Common myeloid progenitor, CD34-positive (primary cell): Measurements from ENCODE around the gene HOXA4.

Source experiments
- CTCF ChIA-PET: fragments of 350-600 bp; sonication (Branson Sonifier 250); formaldehyde crosslinking; loops from one replicate; lab custom pipeline; 2021; ENCODE audit warnings: antibody characterized with exemption; lab: Charles Lee
- POLR2A ChIA-PET: fragments of 350-600 bp; sonication (Branson Sonifier 250); formaldehyde crosslinking; loops from one replicate; lab custom pipeline; 2021; ENCODE audit warnings: antibody characterized with exemption; lab: Charles Lee
- DNase-seq, 3 donors: peaks; one replicate each; pipeline versions ENCODE4 v3.0.0 to v3.0.0-alpha.2; 2013
- H3K27ac ChIP-seq, 2 experiments: 1 replicate in 1 of 2; 2 replicates in 1 of 2; pipeline ENCODE4 v1.7.0; 2013; ENCODE audit warnings: inconsistent platforms in 2 of 2, low read length in 2 of 2, mild to moderate bottlenecking in 2 of 2, low read depth in 1 of 2, moderate library complexity in 1 of 2; ENCODE audit not compliant: severe bottlenecking in 2 of 2, insufficient read depth in 1 of 2, poor library complexity in 1 of 2
- H3K27me3 ChIP-seq, 5 experiments: replicated peaks in 2 of 5; 1 replicate in 3 of 5; 2 replicates in 2 of 5; pipeline versions ENCODE4 v1.6.1 to v1.7.0; 2013; ENCODE audit warnings: low read length in 4 of 5, mild to moderate bottlenecking in 2 of 5, moderate library complexity in 2 of 5, inconsistent platforms in 1 of 5; ENCODE audit not compliant: insufficient read depth in 5 of 5, control insufficient read depth in 4 of 5
- H3K36me3 ChIP-seq, 4 experiments: 1 replicate in 2 of 4; 2 replicates in 2 of 4; pipeline versions ENCODE4 v1.6.1 to v1.7.0; 2013; ENCODE audit warnings: low read length in 3 of 4, control low read depth in 1 of 4, mild to moderate bottlenecking in 1 of 4; ENCODE audit not compliant: control insufficient read depth in 4 of 4, insufficient read depth in 4 of 4
- H3K4me1 ChIP-seq, 4 experiments: 1 replicate in 3 of 4; 2 replicates in 1 of 4; pipeline versions ENCODE4 v1.6.1 to v1.7.1; 2013; ENCODE audit warnings: low read length in 3 of 4, mild to moderate bottlenecking in 3 of 4, control low read depth in 1 of 4, inconsistent platforms in 1 of 4, moderate library complexity in 1 of 4; ENCODE audit not compliant: control insufficient read depth in 4 of 4, insufficient read depth in 4 of 4; ENCODE audit errors: control extremely low read depth in 1 of 4
- H3K4me3 ChIP-seq, 7 experiments: 1 replicate in 4 of 7; 2 replicates in 3 of 7; pipeline versions ENCODE4 v1.5.1 to v1.7.0; 2013; ENCODE audit warnings: mild to moderate bottlenecking in 7 of 7, low read length in 6 of 7, moderate library complexity in 6 of 7, inconsistent platforms in 2 of 7, low read depth in 2 of 7, control low read depth in 1 of 7; ENCODE audit not compliant: insufficient read depth in 4 of 7, control insufficient read depth in 1 of 7; ENCODE audit errors: extremely low read depth in 1 of 7
- H3K9me3 ChIP-seq, 5 experiments: 1 replicate in 4 of 5; 2 replicates in 1 of 5; pipeline versions ENCODE4 v1.6.1 to v1.7.1; 2013; ENCODE audit warnings: low read length in 4 of 5, mild to moderate bottlenecking in 2 of 5, inconsistent platforms in 1 of 5, low read depth in 1 of 5, moderate library complexity in 1 of 5; ENCODE audit not compliant: control insufficient read depth in 4 of 5, insufficient read depth in 2 of 5; ENCODE audit errors: control extremely low read depth in 1 of 5
- WGBS: methylation state at CpG from one replicate; pipeline ENCODE4 v1.1.5; 2013; ENCODE audit not compliant: insufficient coverage; 5-methylcytosine and 5-hydroxymethylcytosine counted together

The HOXA4 gene

GRCh38 chr7:27091941-27092818, 38.4 kb downstream of the HOXA4 start:
- DNase-seq: no peak
- Histone ChIP-seq H3K27me3 (peaks cover 39 to 98% (median 60%) of the 10 kb centered on the region in 5 experiments), H3K4me3 (no peak overlapping the region), H3K9me3 (peaks cover 0 to 2% (median 0%) of the 10 kb centered on the region in 5 experiments), H3K4me1 (peaks cover 0 to 43% (median 28%) of the 10 kb centered on the region in 4 experiments), H3K36me3 (no peaks in the 10 kb centered on the region), H3K27ac (no peak overlapping the region)
- POLR2A ChIA-PET: interaction anchor here (0.6 kb wide), 1 partner anchor 18 kb away, joined by 5 read pairs; no protein-coding TSS in a partner anchor
- CTCF ChIA-PET: interaction anchor here (0.6 to 1.8 kb wide), 2 partner anchors 11 to 414 kb away, joined by 3 to 5 read pairs; no protein-coding TSS in a partner anchor
- 14% methylated on average over 8 of the region's 9 CpGs for WGBS

GRCh38 chr7:27091105-27091504, 39.5 kb downstream of the HOXA4 start:
- Histone ChIP-seq H3K27ac (no peak overlapping the region), H3K9me3 (peaks cover 0 to 2% (median 0%) of the 10 kb centered on the region in 5 experiments), H3K4me1 (peaks cover 0 to 33% (median 17%) of the 10 kb centered on the region in 4 experiments), H3K36me3 (no peaks in the 10 kb centered on the region), H3K27me3 (peaks cover 39 to 97% (median 58%) of the 10 kb centered on the region in 5 experiments), H3K4me3 (no peak overlapping the region)
- no peak for DNase-seq
- ChIA-PET CTCF (interaction anchor here (1.4 kb wide), 1 partner anchor 9 kb away, joined by 3 read pairs; no protein-coding TSS in a partner anchor), POLR2A (no interaction called here)
- 38% methylated on average over 2 of the region's 3 CpGs for WGBS

GRCh38 chr7:27088002-27088922, 42.3 kb downstream of the HOXA4 start:
- H3K36me3 ChIP-seq: no peaks in the 10 kb centered on the region
- H3K4me3 ChIP-seq: peak overlapping the region in 4 of 7 experiments; percentile 3 to 50 (median 34)
- CTCF ChIA-PET: no interaction called here
- 4% methylated on average over 58 of the region's 68 CpGs for WGBS
- H3K27ac ChIP-seq: no peak overlapping the region
- peaks cover 27 to 78% (median 48%) of the 10 kb centered on the region in 5 experiments for H3K27me3 ChIP-seq
- peaks cover 0 to 2% (median 0%) of the 10 kb centered on the region in 5 experiments for H3K9me3 ChIP-seq
- H3K4me1 ChIP-seq: peaks cover 0 to 20% (median 9%) of the 10 kb centered on the region in 4 experiments
- DNase-seq: no peak
- POLR2A ChIA-PET: no interaction called here

- POLR2A ChIA-PET: interaction anchor here (0.6 kb wide), 1 partner anchor 294 kb away, joined by 5 read pairs; no protein-coding TSS in a partner anchor
- Histone ChIP-seq H3K36me3 (no peaks in the 10 kb centered on the region), H3K27ac (no peak overlapping the region), H3K4me3 (no peak overlapping the region), H3K9me3 (peaks cover 0 to 1% (median 0%) of the 10 kb centered on the region in 5 experiments), H3K27me3 (peaks cover 4 to 32% (median 10%) of the 10 kb centered on the region in 5 experiments), H3K4me1 (peaks cover 0 to 9% (median 9%) of the 10 kb centered on the region in 4 experiments)
- CTCF ChIA-PET: interaction anchor here (0.6 to 2.6 kb wide), 2 partner anchors 10 to 154 kb away, joined by 3 to 6 read pairs; no protein-coding TSS in a partner anchor
- DNase-seq: no peak
- WGBS: 100% methylated on average over 1 of the region's 2 CpGs
Observed at GRCh38 chr7:27083646-27084045, 46.9 kb downstream of the HOXA4 start.

GRCh38 chr7:27082171-27082570, 48.4 kb downstream of the HOXA4 start:
- POLR2A ChIA-PET: no interaction called here
- Histone ChIP-seq H3K27me3 (peaks cover 0 to 18% (median 7%) of the 10 kb centered on the region in 5 experiments), H3K36me3 (no peaks in the 10 kb centered on the region), H3K4me3 (no peak overlapping the region), H3K27ac (no peak overlapping the region), H3K9me3 (no peaks in the 10 kb centered on the region), H3K4me1 (no peaks in the 10 kb centered on the region)
- no peak for DNase-seq
- CTCF ChIA-PET: interaction anchor here (1.2 to 2.6 kb wide), 3 partner anchors 8 to 11 kb away, joined by 3 to 6 read pairs (median 5); no protein-coding TSS in a partner anchor
- WGBS: 100% methylated on average over 1 of the region's 1 CpG

GRCh38 chr7:27080844-27081436, 49.6 kb downstream of the HOXA4 start:
- H3K4me1 ChIP-seq: no peaks in the 10 kb centered on the region
- H3K27me3 ChIP-seq: peaks cover 0 to 8% (median under 1%) of the 10 kb centered on the region in 5 experiments
- WGBS: 100% methylated on average over 3 of the region's 4 CpGs
- DNase-seq: peak in 1 of 3 donors; percentile 55
- no peak overlapping the region for H3K4me3 ChIP-seq
- CTCF ChIA-PET: interaction anchor here (2.1 kb wide), 1 partner anchor 13 kb away, joined by 5 read pairs; no protein-coding TSS in a partner anchor
- H3K36me3 ChIP-seq: no peaks in the 10 kb centered on the region
- POLR2A ChIA-PET: no interaction called here
- H3K9me3 ChIP-seq: no peaks in the 10 kb centered on the region
- no peak overlapping the region for H3K27ac ChIP-seq
